Measurements from ENCODE around the gene SYNDIG1L. TPM values are rescaled to one million over a fixed set of nuclear protein-coding genes. Genes with fewer than 3 reads are reported as not detected.

Gene SYNDIG1L
- total RNA-seq, 4 donors from 2014 or later, result 0.13 to 0.69 (median 0.33) TPM

DNA sequence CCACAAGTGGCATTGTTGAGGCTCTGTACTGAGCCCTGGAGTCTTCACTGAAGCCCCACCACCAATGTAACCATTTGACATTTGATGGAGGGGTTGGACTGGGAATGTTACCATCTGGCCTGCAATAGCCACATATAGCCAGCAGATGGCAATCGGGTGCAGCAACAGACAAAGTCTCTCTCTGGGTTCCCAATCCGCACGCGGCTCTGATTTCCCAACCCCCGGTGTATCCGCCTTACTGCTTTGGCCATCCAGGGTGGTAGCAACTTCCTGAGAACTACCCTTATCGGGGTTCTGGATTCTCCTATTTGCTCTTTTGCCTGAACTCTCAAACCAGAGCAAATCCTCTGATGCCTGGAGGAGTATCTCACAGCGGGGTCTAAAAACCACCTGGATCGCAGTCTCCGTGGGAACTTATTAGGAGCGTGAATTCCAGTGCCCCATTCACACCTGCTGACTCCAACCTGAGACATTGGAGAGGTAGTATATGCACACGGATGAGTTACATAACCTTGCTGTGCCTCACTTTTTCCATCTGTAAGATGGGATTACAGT lies 63.6 kb downstream of the SYNDIG1L start:
- peak; percentile 75 to 96 for DNase-seq (ENCODE audit: low spot score in 2 of 2)
- intact Hi-C loops (cut with DNase I; ENCODE audit: low total_unique reads), result loop anchor here (10.0 kb wide), 1 partner anchor 122 kb away; no protein-coding TSS in a partner anchor

GRCh38 chr14:74360163-74360562 lies 65.8 kb downstream of the SYNDIG1L start:
- 61 to 68% methylated on average over 2 to 3 of the region's 3 CpGs for WGBS, 2 donors
- DNase-seq (ENCODE audit: low spot score in 2 of 2), result no peak
- no peak overlapping the region for H3K4me3 ChIP-seq (ENCODE audit: low read depth, poor library complexity, severe bottlenecking)
- intact Hi-C loops (cut with DNase I; ENCODE audit: low total_unique reads), result loop anchor here (10.0 kb wide), 1 partner anchor 125 kb away; no protein-coding TSS in a partner anchor
- TF ChIP-seq CTCF (IDR thresholded peaks at IDR 0.05) (no peak), POLR2A (IDR thresholded peaks at IDR 0.05) (no peak)

More for the DNA sequence above, 63.6 kb downstream of the SYNDIG1L start:
- WGBS, 2 donors, result 26 to 30% methylated on average over 12 of the region's 12 CpGs
- no peak overlapping the region for H3K4me3 ChIP-seq (ENCODE audit: low read depth, poor library complexity, severe bottlenecking)
- no peak for TF ChIP-seq POLR2A (IDR thresholded peaks at IDR 0.05)
- TF ChIP-seq CTCF (IDR thresholded peaks at IDR 0.05), result peak in 1 of 3 donors; percentile 89

- no peak for TF ChIP-seq CTCF (IDR thresholded peaks at IDR 0.05)
- no peak for TF ChIP-seq POLR2A (IDR thresholded peaks at IDR 0.05)
- DNase-seq (ENCODE audit: low spot score in 2 of 2), result no peak
- intact Hi-C loops (cut with DNase I; ENCODE audit: low total_unique reads), result no loop called here
- 85% methylated on average over 10 to 17 of the region's 17 CpGs for WGBS, 2 donors
- H3K4me3 ChIP-seq (ENCODE audit: low read depth, poor library complexity, severe bottlenecking), result no peak overlapping the region
Measured at GRCh38 chr14:74358176-74358829, 67.7 kb downstream of the SYNDIG1L start.

- TF ChIP-seq CTCF (IDR thresholded peaks at IDR 0.05) (no peak), POLR2A (IDR thresholded peaks at IDR 0.05) (no peak)
- WGBS, 2 donors, result 92 to 98% methylated on average over 17 of the region's 19 CpGs
- intact Hi-C loops (cut with DNase I; ENCODE audit: low total_unique reads), result no loop called here
- no peak overlapping the region for H3K4me3 ChIP-seq (ENCODE audit: low read depth, poor library complexity, severe bottlenecking)
- no peak for DNase-seq (ENCODE audit: low spot score in 2 of 2)
Measured at GRCh38 chr14:74357585-74357984, 68.4 kb downstream of the SYNDIG1L start.

GRCh38 chr14:74356892-74357575 lies 69.0 kb downstream of the SYNDIG1L start:
- 91 to 93% methylated on average over 30 to 32 of the region's 32 CpGs for WGBS, 2 donors
- H3K4me3 ChIP-seq (ENCODE audit: low read depth, poor library complexity, severe bottlenecking), result no peak overlapping the region
- intact Hi-C loops (cut with DNase I; ENCODE audit: low total_unique reads), result no loop called here
- no peak for DNase-seq (ENCODE audit: low spot score in 2 of 2)
- TF ChIP-seq CTCF (IDR thresholded peaks at IDR 0.05) (no peak), POLR2A (IDR thresholded peaks at IDR 0.05) (no peak)

Other genes with a start within 250 kb of the SYNDIG1L start
- gene VSX2, start 186.8 kb downstream of the SYNDIG1L start, total RNA-seq, result not detected
- 10 to 100 TPM; 29.6 to 50.3 (median 33.9) TPM for gene ABCD4, start 123.3 kb downstream of the SYNDIG1L start, total RNA-seq
- gene VRTN, start 77.7 kb downstream of the SYNDIG1L start, total RNA-seq, result not detected
- 100 to 1,000 TPM; 229 to 483 (median 297) TPM for gene NPC2, start 67.1 kb upstream of the SYNDIG1L start, total RNA-seq
- gene ISCA2, start 67.6 kb upstream of the SYNDIG1L start, total RNA-seq, result 10 to 100 TPM in 3 of 4 donors, 1 to 10 TPM in 1; 4.1 to 14.4 (median 12.4) TPM
- gene LTBP2, start 186.0 kb upstream of the SYNDIG1L start, total RNA-seq, result 10 to 100 TPM; 13.7 to 39.3 (median 25.9) TPM

Data from lower leg skin (tissue), 4 donors.